ENCODE results near the gene UTP14C. TPM values are rescaled to one million over a fixed set of nuclear protein-coding genes. Genes with fewer than 3 reads are reported as not detected.

The UTP14C gene
- total and polyA plus RNA-seq, 2 of the 13 experiments (the other 11 are each of a cell fraction or from before 2014, with no cell fraction given), result 8.8 to 12.2 TPM

GRCh38 chr13:52025475-52026245 is 1.2 kb downstream of the UTP14C start (continued):
- TF ChIP-seq, protein P1, sequence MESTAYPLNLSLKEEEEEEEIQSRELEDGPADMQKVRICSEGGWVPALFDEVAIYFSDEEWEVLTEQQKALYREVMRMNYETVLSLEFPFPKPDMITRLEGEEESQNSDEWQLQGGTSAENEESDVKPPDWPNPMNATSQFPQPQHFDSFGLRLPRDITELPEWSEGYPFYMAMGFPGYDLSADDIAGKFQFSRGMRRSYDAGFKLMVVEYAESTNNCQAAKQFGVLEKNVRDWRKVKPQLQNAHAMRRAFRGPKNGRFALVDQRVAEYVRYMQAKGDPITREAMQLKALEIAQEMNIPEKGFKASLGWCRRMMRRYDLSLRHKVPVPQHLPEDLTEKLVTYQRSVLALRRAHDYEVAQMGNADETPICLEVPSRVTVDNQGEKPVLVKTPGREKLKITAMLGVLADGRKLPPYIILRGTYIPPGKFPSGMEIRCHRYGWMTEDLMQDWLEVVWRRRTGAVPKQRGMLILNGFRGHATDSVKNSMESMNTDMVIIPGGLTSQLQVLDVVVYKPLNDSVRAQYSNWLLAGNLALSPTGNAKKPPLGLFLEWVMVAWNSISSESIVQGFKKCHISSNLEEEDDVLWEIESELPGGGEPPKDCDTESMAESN (CRISPR knock-in tag; conservative IDR thresholded peaks at IDR 0.05), result peak; percentile 90
- TF ChIP-seq IRF2 (CRISPR knock-in tag; IDR thresholded peaks at IDR 0.05) (0 out of 2 replicates have a peak, but pooled peaks have one; percentile 31), AHR (CRISPR knock-in tag; IDR thresholded peaks at IDR 0.05) (peak; percentile 57; the same call in 1 of the 2 replicates), FOXJ3 (CRISPR knock-in tag; IDR thresholded peaks at IDR 0.05; ENCODE audit: borderline replicate concordance) (peak; percentile 96), ZBTB37 (CRISPR knock-in tag; IDR thresholded peaks at IDR 0.05) (peak; percentile 75), ASH2L (IDR thresholded peaks at IDR 0.05; ENCODE audit: insufficient read length, low read depth, low read length) (peak; percentile 90), HHEX (CRISPR knock-in tag; IDR thresholded peaks at IDR 0.05) (peak; percentile 79), GMEB1 (CRISPR knock-in tag; IDR thresholded peaks at IDR 0.05; ENCODE audit: borderline replicate concordance) (peak; percentile 44; the same call in 1 of the 2 replicates), ATF2 (CRISPR knock-in tag; IDR thresholded peaks at IDR 0.05) (peak; percentile 90), ZNF230 (CRISPR knock-in tag; IDR thresholded peaks at IDR 0.05) (no peak), ELF1 (CRISPR knock-in tag; IDR thresholded peaks at IDR 0.05) (no peak), ZFP1 (CRISPR knock-in tag; IDR thresholded peaks at IDR 0.05) (0 out of 2 replicates have a peak, but pooled peaks have one; percentile 11), KDM6A (CRISPR knock-in tag; IDR thresholded peaks at IDR 0.05; ENCODE audit: low read depth) (peak; percentile 63)
- TF ChIP-seq, protein P2, sequence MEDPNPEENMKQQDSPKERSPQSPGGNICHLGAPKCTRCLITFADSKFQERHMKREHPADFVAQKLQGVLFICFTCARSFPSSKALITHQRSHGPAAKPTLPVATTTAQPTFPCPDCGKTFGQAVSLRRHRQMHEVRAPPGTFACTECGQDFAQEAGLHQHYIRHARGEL (CRISPR knock-in tag; IDR thresholded peaks at IDR 0.05), result no peak
- TF ChIP-seq, protein P3, sequence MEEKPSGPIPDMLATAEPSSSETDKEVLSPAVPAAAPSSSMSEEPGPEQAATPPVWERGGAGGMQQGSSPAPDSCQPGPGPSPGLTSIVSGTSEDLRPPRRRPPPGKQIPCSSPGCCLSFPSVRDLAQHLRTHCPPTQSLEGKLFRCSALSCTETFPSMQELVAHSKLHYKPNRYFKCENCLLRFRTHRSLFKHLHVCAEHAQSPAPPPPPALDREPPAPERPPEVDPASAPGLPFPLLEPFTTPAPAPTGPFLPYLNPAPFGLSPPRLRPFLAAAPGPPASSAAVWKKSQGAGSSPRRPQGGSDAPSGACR (CRISPR knock-in tag; IDR thresholded peaks at IDR 0.05), result peak; percentile 95
- TF ChIP-seq, protein P4, sequence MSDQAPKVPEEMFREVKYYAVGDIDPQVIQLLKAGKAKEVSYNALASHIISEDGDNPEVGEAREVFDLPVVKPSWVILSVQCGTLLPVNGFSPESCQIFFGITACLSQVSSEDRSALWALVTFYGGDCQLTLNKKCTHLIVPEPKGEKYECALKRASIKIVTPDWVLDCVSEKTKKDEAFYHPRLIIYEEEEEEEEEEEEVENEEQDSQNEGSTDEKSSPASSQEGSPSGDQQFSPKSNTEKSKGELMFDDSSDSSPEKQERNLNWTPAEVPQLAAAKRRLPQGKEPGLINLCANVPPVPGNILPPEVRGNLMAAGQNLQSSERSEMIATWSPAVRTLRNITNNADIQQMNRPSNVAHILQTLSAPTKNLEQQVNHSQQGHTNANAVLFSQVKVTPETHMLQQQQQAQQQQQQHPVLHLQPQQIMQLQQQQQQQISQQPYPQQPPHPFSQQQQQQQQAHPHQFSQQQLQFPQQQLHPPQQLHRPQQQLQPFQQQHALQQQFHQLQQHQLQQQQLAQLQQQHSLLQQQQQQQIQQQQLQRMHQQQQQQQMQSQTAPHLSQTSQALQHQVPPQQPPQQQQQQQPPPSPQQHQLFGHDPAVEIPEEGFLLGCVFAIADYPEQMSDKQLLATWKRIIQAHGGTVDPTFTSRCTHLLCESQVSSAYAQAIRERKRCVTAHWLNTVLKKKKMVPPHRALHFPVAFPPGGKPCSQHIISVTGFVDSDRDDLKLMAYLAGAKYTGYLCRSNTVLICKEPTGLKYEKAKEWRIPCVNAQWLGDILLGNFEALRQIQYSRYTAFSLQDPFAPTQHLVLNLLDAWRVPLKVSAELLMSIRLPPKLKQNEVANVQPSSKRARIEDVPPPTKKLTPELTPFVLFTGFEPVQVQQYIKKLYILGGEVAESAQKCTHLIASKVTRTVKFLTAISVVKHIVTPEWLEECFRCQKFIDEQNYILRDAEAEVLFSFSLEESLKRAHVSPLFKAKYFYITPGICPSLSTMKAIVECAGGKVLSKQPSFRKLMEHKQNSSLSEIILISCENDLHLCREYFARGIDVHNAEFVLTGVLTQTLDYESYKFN (CRISPR knock-in tag; conservative IDR thresholded peaks at IDR 0.05), result peak; percentile 98
